Gastroesophageal sphincter (tissue), 3 donors: ENCODE data around the gene KLF7.

Source experiments
- CTCF ChIP-seq, 4 experiments: fragments of 200-600 bp in 2 of 4; fragments of 450-650 bp in 2 of 4; sonication (generic) in 1 of 4; IDR thresholded peaks; one replicate each; pipeline ENCODE4 v1.5.1; 2017 to 2019; ENCODE audit warnings: antibody characterized with exemption in 4 of 4, mild to moderate bottlenecking in 2 of 4, moderate library complexity in 2 of 4
- POLR2A ChIP-seq, 2 donors: fragments of 450-650 bp; IDR thresholded peaks; one replicate each; pipeline ENCODE4 v1.6.1; 2017; ENCODE audit warnings: antibody characterized with exemption in 2 of 2, mild to moderate bottlenecking in 2 of 2, moderate library complexity in 1 of 2
- POLR2AphosphoS5 ChIP-seq: sonication (generic); formaldehyde crosslinking; IDR thresholded peaks from one replicate; pipeline ENCODE4 v1.6.1; 2017; ENCODE audit warnings: antibody characterized with exemption

GRCh38 chr2:207086136-207086535 is 79.6 kb downstream of the KLF7 start:
- TF ChIP-seq CTCF (IDR thresholded peaks at IDR 0.05) (no peak), POLR2A (IDR thresholded peaks at IDR 0.05) (no peak), POLR2AphosphoS5 (no peak)
